HepG2 (cell line): ENCODE results near the gene IRAK4. TPM values are rescaled to one million over a fixed set of nuclear protein-coding genes. Genes with fewer than 3 reads are reported as not detected.
A peak's percentile ranks its signal among the peaks of the same experiment; 100 is the strongest.

ENCODE experiments used
- ATAC-seq: fragments of 200-7000 bp; cut with Tn5 transposase; 3 replicates; pipeline ENCODE4 v1.9.1; 2020; ENCODE audit warnings: mild to moderate bottlenecking, moderate library complexity
- BruUV-seq: library from RNA; stranded (reverse); fragments of 400-500 nt; replicated peaks from 2 replicates; lab custom pipeline; 2021; lab: Mats Ljungman, UMichigan
- CTCF ChIA-PET: fragments of 300-600 bp; formaldehyde crosslinking; extraction: SDS; loops from one replicate; lab custom pipeline; 2021; ENCODE audit warnings: low total read pairs, inconsistent platforms, low intra/inter-chr PET ratio; lab: Yijun Ruan, JAX
- POLR2A ChIA-PET: fragments of 350-600 bp; sonication (Branson Sonifier 250); formaldehyde crosslinking; loops from one replicate; lab custom pipeline; 2020; ENCODE audit warnings: antibody characterized with exemption, inconsistent platforms; lab: Yijun Ruan, JAX
- DNase-seq: peaks from one replicate; pipeline ENCODE4 v3.0.0-alpha.2; 2015; ENCODE audit warnings: low spot score
- FAIRE-seq: peaks from 3 replicates; lab custom pipeline; 2011; peaks lifted over from hg19 to GRCh38; lab: Jason Lieb, UNC
- H2AFZ ChIP-seq: one replicate; pipeline ENCODE4 v1.6.1; 2011; ENCODE audit warnings: low read length, inconsistent platforms
- H3K27ac ChIP-seq: fragments of 300-600 bp; 3 replicates; pipeline ENCODE4 v1.8.0; 2011; ENCODE audit warnings: mixed run types, mild to moderate bottlenecking, mixed read lengths, low read length, inconsistent platforms; ENCODE audit not compliant: insufficient read depth; ENCODE audit errors: extremely low read length
- H3K27me3 ChIP-seq, 2 experiments: fragments of 200-600 bp in 1 of 2; 2 replicates in 1 of 2; 3 replicates in 1 of 2; pipeline versions ENCODE4 v1.6.0 to v1.8.0; 2011; ENCODE audit warnings: low read length in 2 of 2, mild to moderate bottlenecking in 2 of 2, moderate library complexity in 2 of 2, inconsistent platforms in 1 of 2; ENCODE audit not compliant: insufficient read depth in 2 of 2, control insufficient read depth in 1 of 2
- H3K36me3 ChIP-seq, 2 experiments: fragments of 200-600 bp in 1 of 2; replicated peaks in 1 of 2; 2 replicates in 1 of 2; 3 replicates in 1 of 2; pipeline versions ENCODE4 v1.5.1 to v1.8.0; 2011; ENCODE audit warnings: low read length in 2 of 2, inconsistent platforms in 1 of 2; ENCODE audit not compliant: insufficient read depth in 2 of 2, control insufficient read depth in 1 of 2
- H3K4me1 ChIP-seq: 2 replicates; pipeline ENCODE4 v1.5.1; 2012; ENCODE audit warnings: low read length, inconsistent platforms; ENCODE audit not compliant: insufficient read depth
- H3K4me2 ChIP-seq: 2 replicates; pipeline ENCODE4 v1.6.0; 2011; ENCODE audit warnings: low read depth, low read length, inconsistent platforms
- H3K4me3 ChIP-seq, 3 experiments: fragments of 200-600 bp in 1 of 3; sonication (generic), shearing (Covaris generic) in 1 of 3; replicated peaks in 1 of 3; 2 replicates each; pipeline ENCODE4 v1.5.1; 2011 to 2016; ENCODE audit warnings: low read length in 3 of 3, inconsistent platforms in 2 of 3, low read depth in 2 of 3, mild to moderate bottlenecking in 2 of 3, control low read depth in 1 of 3, mixed read lengths in 1 of 3; ENCODE audit not compliant: insufficient read depth in 1 of 3
- H3K79me2 ChIP-seq: one replicate; pipeline ENCODE4 v1.6.1; 2011; ENCODE audit warnings: low read length, inconsistent platforms; ENCODE audit not compliant: insufficient read depth
- H3K9ac ChIP-seq: 2 replicates; pipeline ENCODE4 v1.6.0; 2011; ENCODE audit warnings: mild to moderate bottlenecking, low read depth, low read length, inconsistent platforms; ENCODE audit not compliant: insufficient read depth
- H3K9me3 ChIP-seq: 2 replicates; pipeline ENCODE4 v1.5.1; 2012; ENCODE audit warnings: mild to moderate bottlenecking, low read length
- H4K20me1 ChIP-seq: 2 replicates; pipeline ENCODE4 v1.6.0; 2011; ENCODE audit warnings: inconsistent platforms, mild to moderate bottlenecking, low read length, moderate library complexity; ENCODE audit not compliant: insufficient read depth
- CBX1 ChIP-seq: IDR thresholded peaks from one replicate; pipeline ENCODE4 v1.6.1; 2016; ENCODE audit warnings: antibody characterized with exemption, low read depth
- ZNF687 ChIP-seq: sonication (generic); formaldehyde crosslinking; IDR thresholded peaks from 2 replicates; pipeline ENCODE4 v1.5.1; 2020; ENCODE audit warnings: mild to moderate bottlenecking, missing genetic modification reagents, moderate library complexity
- ZNF720 ChIP-seq: sonication (generic); formaldehyde crosslinking; IDR thresholded peaks from 2 replicates; pipeline ENCODE4 v1.4.0; 2020; ENCODE audit warnings: missing genetic modification reagents
- WGBS: methylation state at CpG from one replicate; pipeline ENCODE4 v1.1.6; 2017; ENCODE audit warnings: low lambda C conversion rate; 5-methylcytosine and 5-hydroxymethylcytosine counted together
- in situ Hi-C: cut with HindIII; loops from 2 replicates; pipeline ENCODE4 v1.10.0; 2017; ENCODE audit warnings: low pct_unique_long_range_greater_than_20kb; ENCODE audit not compliant: extremely low pct_ligation_motif_present
- intact Hi-C: fragments of 100-400 bp; cut with micrococcal nuclease; formaldehyde crosslinking; loops from one replicate; pipeline ENCODE4 v1.10.0; 2022; ENCODE audit not compliant: unreplicated experiment
- polyA plus RNA-seq, 8 experiments: library from polyadenylated mRNA; depleted of rRNA in 3 of 8; stranded (reverse) in 7 of 8; unstranded in 1 of 8; fragments of >200 nt; fragmentation: Illumina TruSeq in 4 of 8; extraction: Trizol in 4 of 8; gene quantifications; 2 replicates each; pipeline versions ENCODE4 v1.2.1 to v1.2.3, GENCODE V29; 2011 to 2016; ENCODE audit warnings: low read depth in 4 of 8, missing spikeins in 1 of 8, mixed read lengths in 1 of 8; ENCODE audit not compliant: insufficient read depth in 1 of 8
- total RNA-seq, 5 experiments: library from RNA; depleted of rRNA; stranded (reverse); fragments of >200 nt; fragmentation: Illumina TruSeq; extraction: Trizol; gene quantifications; 2 replicates each; pipeline ENCODE4 v1.2.3, GENCODE V29; 2016; ENCODE audit warnings: low read depth in 1 of 5

IRAK4 gene
- total and polyA plus RNA-seq, 2 of the 13 experiments (the other 11 are each of a cell fraction or from before 2014, with no cell fraction given), result 6.6 to 7.1 TPM

GRCh38 chr12:43806737-43807072 lies 48.0 kb downstream of the IRAK4 start:
- Histone ChIP-seq H3K4me3 (peak overlapping the region; percentile 97 to 100 (median 98)), H3K79me2 (peaks cover 26% of the 10 kb centered on the region), H4K20me1 (no peaks in the 10 kb centered on the region), H3K9ac (peak overlapping the region; percentile 98), H3K4me2 (peak overlapping the region; percentile 85), H3K4me1 (peaks cover 26% of the 10 kb centered on the region), H3K27me3 (no peaks in the 10 kb centered on the region), H3K9me3 (no peaks in the 10 kb centered on the region), H3K27ac (peak overlapping the region; percentile 96), H2AFZ (peak overlapping the region; percentile 39), H3K36me3 (peaks cover 0 to 9% of the 10 kb centered on the region in 2 experiments; a peak in 2 of 5 replicates)
- FAIRE-seq (no peak), DNase-seq (no peak), ATAC-seq (no peak)
- TF ChIP-seq ZNF687 (CRISPR knock-in tag) (no peak), ZNF720 (CRISPR knock-in tag) (no peak), CBX1 (no peak)
- WGBS, result 3% methylated on average over 3 of the region's 3 CpGs
- CTCF ChIA-PET, result no interaction called here
- intact Hi-C loops, result loop anchor here (5.0 kb wide), 1 partner anchor 49 kb away; the partner anchor contains the start of genes IRAK4 and PUS7L
- POLR2A ChIA-PET, result interaction anchor here (0.5 to 3.2 kb wide), 8 partner anchors 10 to 121 kb away, joined by 3 to 17 read pairs (median 7); partner anchors contain the start of genes IRAK4, PUS7L and TMEM117
- BruUV-seq, result TSS peak; percentile 87
- in situ Hi-C loops, result no loop called here
